Prostate gland (tissue), 2 donors: ENCODE results near the gene CCDC170.

ENCODE experiments used
- POLR2AphosphoS5 ChIP-seq: sonication (generic); formaldehyde crosslinking; IDR thresholded peaks from one replicate; pipeline ENCODE4 v1.6.1; 2017; ENCODE audit warnings: antibody characterized with exemption
- TF ChIP-seq, protein P1 (sequence below), 4 experiments: fragments of 200-600 bp in 2 of 4; fragments of 450-650 bp in 2 of 4; sonication (generic) in 2 of 4; IDR thresholded peaks; 1 replicate in 3 of 4; 2 replicates in 1 of 4; pipeline ENCODE4 v1.5.1; 2016 to 2019; ENCODE audit warnings: antibody characterized with exemption in 4 of 4, mild to moderate bottlenecking in 2 of 4, moderate library complexity in 2 of 4

DNA sequence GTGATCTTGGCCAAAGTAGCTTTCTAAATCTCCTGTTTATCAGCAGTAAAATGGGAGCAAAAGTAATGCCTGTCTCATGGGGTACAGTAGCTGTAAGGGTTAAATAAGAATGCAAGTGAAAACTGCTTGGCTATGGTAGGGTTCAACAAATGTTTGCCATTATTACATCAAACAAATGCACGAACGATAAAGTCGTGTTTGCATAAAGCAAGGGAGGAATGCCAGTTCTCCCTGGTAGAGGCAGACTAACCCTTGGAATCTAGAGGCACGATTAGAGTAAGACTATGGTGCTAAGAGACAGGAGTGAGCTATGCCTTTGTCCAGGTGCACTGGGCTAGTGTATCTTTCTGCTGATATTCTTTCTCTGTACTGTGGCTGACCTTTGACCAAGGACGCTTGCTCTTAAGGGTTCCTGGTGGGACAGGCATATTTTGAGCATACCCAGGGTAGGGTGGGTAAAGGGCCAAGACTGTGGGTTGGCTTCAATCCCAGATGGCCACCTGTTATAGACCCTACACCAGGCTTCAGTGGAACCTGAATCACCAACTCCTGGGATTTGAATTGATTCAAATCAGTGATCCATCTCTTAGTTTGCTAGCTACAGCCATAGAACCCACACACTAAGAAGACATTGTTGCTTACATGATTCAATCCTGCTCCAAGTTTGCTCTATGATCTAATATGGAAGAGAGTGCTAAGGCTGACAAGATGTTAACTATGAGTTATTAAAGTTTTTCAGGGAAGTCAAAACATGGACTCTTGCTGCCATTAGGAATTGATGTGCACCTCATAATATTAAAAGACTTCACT, 139.9 kb downstream of the CCDC170 start:
- TF ChIP-seq, protein P1, sequence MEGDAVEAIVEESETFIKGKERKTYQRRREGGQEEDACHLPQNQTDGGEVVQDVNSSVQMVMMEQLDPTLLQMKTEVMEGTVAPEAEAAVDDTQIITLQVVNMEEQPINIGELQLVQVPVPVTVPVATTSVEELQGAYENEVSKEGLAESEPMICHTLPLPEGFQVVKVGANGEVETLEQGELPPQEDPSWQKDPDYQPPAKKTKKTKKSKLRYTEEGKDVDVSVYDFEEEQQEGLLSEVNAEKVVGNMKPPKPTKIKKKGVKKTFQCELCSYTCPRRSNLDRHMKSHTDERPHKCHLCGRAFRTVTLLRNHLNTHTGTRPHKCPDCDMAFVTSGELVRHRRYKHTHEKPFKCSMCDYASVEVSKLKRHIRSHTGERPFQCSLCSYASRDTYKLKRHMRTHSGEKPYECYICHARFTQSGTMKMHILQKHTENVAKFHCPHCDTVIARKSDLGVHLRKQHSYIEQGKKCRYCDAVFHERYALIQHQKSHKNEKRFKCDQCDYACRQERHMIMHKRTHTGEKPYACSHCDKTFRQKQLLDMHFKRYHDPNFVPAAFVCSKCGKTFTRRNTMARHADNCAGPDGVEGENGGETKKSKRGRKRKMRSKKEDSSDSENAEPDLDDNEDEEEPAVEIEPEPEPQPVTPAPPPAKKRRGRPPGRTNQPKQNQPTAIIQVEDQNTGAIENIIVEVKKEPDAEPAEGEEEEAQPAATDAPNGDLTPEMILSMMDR (IDR thresholded peaks at IDR 0.05) = no peak
- TF ChIP-seq POLR2AphosphoS5 = no peak
